HG02973 (cell line): ENCODE data around the gene PAX8.

Experiments
- ATAC-seq: cut with Tn5 transposase; IDR thresholded peaks from one replicate; pipeline ENCODE4 v1.9.1; 2021; ENCODE audit warnings: moderate library complexity; ENCODE audit not compliant: unreplicated experiment

PAX8 gene

GRCh38 chr2:113224647-113225236, 54.0 kb downstream of the PAX8 start:
- no peak for ATAC-seq

GRCh38 chr2:113223813-113224212, 54.9 kb downstream of the PAX8 start:
- no peak for ATAC-seq

GRCh38 chr2:113221846-113222245, 56.9 kb downstream of the PAX8 start:
- ATAC-seq: no peak

- ATAC-seq: no peak
These were observed 57.6 kb downstream of the PAX8 start for GRCh38 chr2:113220970-113221708.

- no peak for ATAC-seq
These were observed 58.7 kb downstream of the PAX8 start for GRCh38 chr2:113219889-113220641.

GRCh38 chr2:113219525-113219888, 59.2 kb downstream of the PAX8 start:
- ATAC-seq: no peak

- no peak for ATAC-seq
These were observed 59.7 kb downstream of the PAX8 start for GRCh38 chr2:113219092-113219441.

- no peak for ATAC-seq
These were observed 60.2 kb downstream of the PAX8 start for GRCh38 chr2:113218283-113219091.

- ATAC-seq: no peak
These were observed 61.1 kb downstream of the PAX8 start for GRCh38 chr2:113217455-113218282.

- no peak for ATAC-seq
These were observed 61.7 kb downstream of the PAX8 start for GRCh38 chr2:113216891-113217454.

- no peak for ATAC-seq
These were observed 62.4 kb downstream of the PAX8 start for GRCh38 chr2:113216321-113216720.

- ATAC-seq: no peak
These were observed 63.7 kb downstream of the PAX8 start for GRCh38 chr2:113215056-113215455.

GRCh38 chr2:113214141-113214540, 64.6 kb downstream of the PAX8 start:
- no peak for ATAC-seq

- ATAC-seq: no peak
These were observed 65.4 kb downstream of the PAX8 start for GRCh38 chr2:113213061-113213930.

GRCh38 chr2:113212245-113213060, 66.3 kb downstream of the PAX8 start:
- ATAC-seq: no peak

- no peak for ATAC-seq
These were observed 67.3 kb downstream of the PAX8 start for GRCh38 chr2:113211226-113212105.

GRCh38 chr2:113209646-113210171, 69.0 kb downstream of the PAX8 start:
- ATAC-seq: no peak
